NCI-H1092 treated with DMSO at 0.1 percent for 48 hours (cell line): ENCODE results near the gene E2F2.
A peak's percentile ranks its signal among the peaks of the same experiment; 100 is the strongest.
"Not testable (repeated sequence)": the region's sequence is repeated elsewhere in the genome, so short reads cannot be mapped to it uniquely, and the experiment has no call there.

Experiments used
- DNase-seq: peaks from one replicate; lab custom pipeline; 2025; lab: John Stamatoyannopoulos, UW

E2F2 gene

DNA sequence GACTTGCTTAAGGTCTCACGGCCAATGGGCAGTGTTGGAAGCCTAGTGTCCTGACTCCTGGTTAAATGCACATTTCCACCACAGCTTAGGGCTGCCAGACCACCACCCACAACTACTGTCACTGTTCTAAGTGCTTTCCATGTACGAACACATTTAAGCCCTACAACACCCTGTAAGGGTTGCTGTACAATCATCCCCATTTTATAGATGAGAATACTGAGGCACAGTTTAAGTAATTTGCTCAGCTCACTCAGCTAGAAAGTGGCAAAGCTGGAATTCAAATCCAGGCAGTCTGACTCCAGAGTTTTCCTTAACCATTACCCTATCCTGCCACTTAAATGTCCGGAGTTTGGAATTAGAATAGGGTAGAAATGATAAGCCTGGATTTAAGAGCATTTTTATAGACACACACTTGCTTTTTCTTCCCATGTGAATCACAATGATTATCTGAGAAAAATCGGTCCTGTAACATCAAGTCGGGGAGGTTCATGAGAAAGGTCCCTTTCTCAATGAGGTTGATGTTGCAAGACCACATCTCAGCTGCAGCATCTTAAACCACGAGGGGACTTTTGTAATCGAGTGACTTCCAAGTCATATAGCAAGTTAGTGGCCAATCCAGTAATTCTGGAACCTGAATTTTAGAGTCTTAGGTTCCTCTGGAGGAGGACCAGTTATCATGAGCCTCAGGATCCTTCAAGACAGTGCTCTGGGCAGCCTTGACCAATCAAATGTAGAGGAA, 8.6 kb downstream of the E2F2 start:
- no peak for DNase-seq

DNA sequence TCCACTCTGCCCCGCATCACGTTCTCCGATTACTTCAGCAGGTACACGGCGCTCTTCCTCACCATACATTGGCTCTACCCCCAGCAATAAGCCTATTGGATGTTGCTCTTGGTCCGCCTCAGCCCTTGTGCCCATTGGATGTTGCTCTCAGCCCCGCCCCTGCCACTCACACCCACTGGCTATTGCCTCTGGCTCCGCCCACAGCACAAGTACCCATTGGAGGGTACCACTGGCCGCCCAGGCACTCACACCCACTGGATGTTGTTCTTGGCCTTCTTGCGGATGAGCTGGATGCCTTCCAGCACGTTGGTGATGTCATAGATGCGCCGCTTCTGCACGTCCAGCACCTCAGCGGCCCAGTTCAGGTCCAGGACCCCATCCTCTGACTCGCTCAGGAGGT, 9.4 kb downstream of the E2F2 start:
- no peak for DNase-seq

DNA sequence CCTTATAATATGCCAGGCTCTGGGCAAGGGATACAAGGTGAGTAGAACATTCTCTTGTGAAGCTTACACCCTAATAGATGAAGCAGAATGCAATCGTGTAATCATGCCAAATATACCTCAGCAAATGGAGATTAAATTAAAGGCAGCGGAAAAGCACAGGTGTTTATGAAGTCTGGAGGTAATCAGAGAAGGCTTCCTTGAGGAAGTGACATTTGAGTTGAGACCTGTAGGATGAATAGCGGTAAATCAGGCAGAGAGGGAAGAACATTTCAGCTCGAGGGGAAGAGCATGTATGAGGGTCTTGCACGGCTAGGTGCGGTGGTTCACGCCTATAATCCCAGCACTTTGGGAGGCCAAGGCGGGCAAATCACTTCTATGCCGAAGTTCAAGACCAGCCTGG, 13.5 kb downstream of the E2F2 start:
- no peak for DNase-seq

DNA sequence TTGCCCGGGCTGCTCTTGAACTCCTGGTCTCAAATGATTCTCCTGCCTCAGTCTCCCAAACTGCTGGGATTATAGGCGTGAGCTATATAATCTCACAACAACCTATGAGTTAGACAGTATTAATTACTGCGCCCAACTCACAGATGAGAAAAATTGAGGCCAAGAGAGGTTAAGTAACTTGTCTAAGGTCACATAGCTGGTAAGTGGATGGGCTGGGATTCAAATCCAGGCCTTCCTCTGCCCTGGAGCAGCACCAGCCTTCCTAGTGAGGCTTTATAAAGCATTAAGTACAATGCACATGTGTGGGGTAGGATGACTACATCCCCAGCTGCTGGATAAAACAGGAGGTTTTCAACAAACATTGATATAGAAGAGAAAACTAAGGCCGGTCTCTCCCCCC, 15.1 kb downstream of the E2F2 start:
- no peak for DNase-seq

DNA sequence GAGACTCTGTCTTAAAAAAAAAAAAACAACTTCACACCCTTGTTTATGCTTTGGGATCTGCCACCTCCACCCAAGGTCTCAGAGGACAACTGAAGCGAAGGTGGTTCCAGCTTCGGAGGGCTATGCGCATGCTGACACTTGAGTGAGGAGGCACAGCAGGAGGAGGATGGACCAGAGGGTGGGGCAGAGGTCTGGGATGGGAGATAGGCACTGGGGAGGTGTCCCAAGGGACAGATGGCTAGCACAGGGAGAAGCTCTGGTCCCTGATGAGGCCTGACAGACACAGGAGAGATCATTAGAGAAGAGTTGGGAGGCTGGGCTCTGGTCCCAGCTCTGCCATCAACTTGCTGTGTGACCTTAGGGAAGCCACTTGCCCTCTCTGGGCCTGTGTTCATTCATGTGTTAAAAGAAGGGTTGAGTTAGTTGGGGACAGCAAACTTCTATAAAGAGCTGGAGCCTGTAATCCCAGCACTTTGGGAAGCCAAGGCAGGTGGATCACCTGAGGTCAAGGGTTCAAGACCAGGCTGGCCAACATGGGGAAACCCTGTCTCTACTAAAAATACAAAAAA, 16.8 kb downstream of the E2F2 start:
- no peak for DNase-seq

DNA sequence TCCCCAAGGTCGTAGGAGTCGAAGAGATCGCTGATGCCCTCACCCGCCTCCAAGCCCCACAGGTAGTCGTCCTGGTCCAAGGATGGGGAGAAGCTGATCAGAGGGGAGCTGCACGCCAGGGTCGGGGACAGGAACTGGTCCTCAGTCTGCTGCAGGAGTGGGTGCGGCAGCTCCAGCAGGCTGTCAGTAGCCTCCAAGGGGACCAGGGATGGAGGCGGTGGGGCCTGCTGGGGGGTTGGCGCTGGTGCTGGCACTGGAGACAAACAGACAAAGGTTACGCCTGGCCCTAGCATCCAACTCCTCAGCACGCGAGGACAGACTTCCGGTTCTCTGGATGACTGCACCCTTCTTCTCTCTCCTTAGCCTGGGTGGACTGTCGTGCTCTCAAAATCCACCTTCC, 21.1 kb downstream of the E2F2 start:
- DNase-seq = no peak

DNA sequence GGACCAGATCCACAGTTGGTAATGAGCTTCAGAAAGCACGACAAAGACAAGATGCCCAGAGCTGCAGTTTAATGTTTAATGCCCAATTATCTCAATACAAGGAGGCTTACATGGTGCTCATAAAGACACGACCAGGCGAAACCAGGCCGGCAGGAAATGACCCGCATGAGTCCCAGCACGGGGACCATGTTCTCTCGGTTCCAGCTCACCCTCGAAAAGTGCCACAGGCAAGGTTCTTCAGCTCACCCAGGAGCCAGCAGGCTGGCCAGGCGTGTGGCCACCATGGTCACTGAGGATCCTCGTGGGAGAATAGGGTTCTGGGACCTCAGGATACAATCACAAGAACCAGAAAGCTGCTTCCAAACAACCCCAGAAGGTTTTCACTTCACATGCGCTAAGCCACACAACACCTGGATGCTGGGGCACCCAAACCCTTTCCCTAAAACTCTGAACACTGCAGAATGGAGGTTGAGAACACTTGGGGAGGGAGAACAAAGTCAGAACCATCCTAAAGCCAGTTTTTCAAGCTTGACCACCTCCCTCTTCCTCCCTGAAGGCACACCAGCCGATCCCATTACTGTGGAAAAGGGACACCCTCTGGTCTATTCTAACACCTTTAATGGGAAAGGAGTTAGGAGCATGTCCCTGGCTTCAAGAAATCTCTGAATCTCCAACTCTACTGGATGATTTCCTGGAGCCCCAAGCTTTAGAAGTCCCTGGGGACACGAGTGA, 24.5 kb downstream of the E2F2 start:
- DNase-seq = no peak

DNA sequence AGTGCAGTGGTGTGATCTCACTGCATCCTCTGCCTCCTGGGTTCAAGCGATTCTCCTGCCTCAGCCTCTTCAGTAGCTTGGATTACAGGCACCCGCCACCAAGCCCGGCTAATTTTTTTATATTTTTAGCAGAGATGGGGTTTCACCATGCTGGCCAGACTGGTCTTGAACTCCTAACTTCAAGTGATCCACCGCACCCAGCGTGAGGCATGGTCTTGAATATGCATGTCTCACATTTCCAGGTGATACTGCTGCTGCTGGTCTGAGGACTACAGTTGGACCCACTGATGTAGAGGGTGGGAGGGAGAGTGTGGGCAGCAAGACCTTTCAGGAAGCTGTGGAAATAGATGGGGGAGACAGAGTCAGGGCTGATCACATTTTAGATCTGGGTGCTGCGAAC, 25.2 kb downstream of the E2F2 start:
- no peak for DNase-seq

DNA sequence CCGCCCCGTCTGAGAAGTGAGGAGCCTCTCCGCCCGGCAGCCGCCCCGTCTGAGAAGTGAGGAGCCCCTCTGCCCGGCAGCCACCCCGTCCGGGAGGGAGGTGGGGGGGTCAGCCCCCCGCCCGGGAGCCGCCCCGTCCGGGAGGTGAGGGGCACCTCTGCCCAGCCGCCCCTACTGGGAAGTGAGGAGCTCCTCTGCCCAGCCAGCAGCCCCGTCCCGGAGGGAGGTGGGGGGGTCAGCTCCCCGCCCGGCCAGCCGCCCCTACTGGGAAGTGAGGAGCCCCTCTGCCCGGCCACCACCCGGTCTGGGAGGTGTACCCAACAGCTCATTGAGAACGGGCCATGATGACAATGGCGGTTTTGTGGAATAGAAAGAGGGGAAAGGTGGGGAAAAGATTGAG, 26.9 kb downstream of the E2F2 start:
- not testable (repeated sequence) for DNase-seq

DNA sequence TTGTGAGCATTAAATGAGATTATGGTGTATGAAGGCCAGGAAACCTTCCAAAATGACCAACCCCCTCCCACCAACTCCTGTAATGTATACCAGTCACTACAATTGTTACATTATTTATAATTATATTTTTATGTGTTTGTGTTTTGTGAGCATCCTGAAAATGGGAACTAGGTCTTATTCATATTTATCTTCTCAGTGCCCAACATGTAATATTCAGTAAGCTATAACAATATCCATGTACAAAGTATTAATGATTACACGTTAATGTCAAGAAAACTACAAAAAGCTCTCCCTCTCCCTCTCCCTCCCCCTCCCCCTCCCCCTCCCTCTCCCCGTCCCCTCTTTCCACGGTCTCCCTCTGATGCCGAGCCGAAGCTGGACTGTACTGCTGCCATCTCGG, 28.1 kb downstream of the E2F2 start:
- DNase-seq = no peak

DNA sequence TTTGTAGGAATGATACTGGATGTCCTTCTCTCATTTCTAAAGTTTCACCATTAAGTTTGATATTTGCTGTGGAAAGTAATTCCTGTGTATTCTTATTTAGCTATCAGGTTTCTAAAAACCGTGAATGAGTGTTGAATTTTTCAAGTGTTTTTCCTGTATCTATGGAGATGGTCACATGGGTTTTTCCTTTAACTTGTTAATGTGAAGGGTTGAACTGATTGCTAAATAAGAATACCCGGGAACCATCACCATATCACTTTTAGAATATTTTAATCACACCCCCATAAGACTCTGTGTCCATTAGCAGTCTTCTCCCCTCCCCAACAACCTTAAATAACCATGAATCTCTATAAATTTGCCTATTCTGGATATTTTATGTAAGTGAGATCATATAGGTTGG, 30.6 kb downstream of the E2F2 start:
- no peak for DNase-seq

DNA sequence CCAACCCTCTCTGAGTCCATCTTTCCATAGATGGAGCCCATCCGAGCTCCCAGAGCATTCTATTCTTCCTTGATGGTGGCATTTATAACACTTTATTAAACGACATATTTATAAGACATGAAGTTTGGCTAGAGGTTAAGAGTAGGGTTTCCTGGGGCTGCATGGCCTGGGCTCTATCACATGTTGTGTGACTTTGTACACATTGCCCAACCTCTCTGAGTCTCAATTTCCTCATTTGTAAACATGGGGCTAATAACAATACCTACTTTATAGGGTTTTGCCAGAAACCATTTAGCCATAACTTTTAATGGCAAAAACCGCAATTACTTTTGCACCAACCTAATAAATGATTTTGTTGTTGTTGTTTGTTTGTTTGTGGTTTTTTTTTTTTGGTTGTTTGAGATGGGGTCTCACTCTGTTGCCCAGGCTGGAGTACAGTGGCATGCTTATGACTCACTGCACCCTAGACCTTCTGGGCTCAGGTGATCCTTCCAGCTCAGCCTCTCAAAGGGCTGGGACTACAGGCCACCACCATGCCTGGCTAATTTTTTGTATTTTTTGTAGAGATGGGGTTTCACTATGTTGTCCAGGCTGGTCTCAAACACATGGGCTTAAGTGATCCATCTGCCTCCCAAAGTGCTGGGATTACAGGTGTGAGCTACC, 33.1 kb downstream of the E2F2 start:
- no peak for DNase-seq

DNA sequence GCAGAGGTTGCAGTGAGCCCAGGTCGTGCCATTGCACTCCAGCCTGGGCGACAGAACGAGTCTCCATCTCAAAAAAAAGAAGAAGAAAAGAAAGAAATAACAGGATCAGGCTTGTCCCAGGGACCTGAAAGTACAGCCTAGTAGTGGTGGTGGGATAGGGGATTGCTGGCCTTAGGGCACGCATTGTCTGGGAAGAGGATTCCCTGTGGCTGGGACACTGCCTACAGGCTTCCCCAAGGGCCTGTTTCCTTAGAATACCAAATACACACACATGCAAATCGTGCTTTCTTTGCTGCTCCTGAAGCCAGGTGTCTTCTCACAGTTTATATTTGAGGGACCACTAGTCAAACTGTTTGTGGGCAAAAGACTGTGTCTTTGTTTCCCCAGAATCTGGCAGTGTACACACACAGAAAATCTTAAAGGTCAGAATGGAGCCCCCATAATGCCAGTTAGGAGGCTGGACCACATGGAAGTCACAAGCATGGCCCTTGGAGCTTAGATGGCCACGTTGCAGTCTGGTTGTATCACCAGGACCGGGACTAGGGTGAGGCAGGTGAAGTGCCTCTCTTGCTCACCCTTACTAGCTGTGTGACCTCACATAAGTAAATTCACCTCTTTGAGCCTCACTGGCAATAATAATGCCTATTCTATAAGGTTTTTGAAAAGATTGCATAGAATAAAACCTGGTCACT, 34.4 kb downstream of the E2F2 start:
- no peak for DNase-seq

DNA sequence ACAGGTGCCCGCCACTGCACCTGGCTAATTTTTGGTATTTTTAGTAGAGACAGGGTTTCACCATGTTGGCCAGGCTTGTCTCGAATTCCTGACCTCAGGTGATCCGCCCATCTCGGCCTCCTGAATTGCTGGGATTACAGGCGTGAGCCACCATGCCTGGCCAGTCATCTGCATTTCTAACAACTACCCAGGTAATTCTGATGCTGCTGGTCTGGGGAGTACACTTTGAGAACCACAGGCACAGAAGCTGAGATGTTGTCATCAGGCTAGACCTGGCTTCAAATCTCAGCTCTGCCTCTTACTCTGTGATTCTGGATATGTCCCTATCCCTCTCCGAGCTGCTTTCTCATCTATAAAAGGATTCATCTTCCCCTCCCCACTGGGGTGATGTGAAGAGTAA, 36.2 kb downstream of the E2F2 start:
- DNase-seq = not testable (repeated sequence)

DNA sequence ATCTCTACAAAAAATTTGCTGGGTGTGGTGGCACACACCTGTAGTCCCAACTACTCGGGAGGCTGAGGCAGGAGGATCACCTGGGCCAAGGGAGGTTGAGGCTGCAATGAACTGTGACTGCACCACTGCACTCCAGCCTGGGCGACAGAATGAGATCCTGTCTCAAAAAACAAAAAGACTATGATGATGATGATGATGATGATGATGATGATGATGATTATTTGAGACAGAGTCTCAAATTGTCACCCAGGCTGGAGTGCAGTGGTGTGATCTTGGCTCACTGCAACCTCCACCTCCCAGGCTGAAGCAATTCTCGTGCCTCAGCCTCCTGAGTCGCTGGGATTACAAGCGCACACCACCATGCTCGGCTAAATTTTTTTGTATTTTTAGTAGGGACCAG, 38.3 kb downstream of the E2F2 start:
- not testable (repeated sequence) for DNase-seq

DNA sequence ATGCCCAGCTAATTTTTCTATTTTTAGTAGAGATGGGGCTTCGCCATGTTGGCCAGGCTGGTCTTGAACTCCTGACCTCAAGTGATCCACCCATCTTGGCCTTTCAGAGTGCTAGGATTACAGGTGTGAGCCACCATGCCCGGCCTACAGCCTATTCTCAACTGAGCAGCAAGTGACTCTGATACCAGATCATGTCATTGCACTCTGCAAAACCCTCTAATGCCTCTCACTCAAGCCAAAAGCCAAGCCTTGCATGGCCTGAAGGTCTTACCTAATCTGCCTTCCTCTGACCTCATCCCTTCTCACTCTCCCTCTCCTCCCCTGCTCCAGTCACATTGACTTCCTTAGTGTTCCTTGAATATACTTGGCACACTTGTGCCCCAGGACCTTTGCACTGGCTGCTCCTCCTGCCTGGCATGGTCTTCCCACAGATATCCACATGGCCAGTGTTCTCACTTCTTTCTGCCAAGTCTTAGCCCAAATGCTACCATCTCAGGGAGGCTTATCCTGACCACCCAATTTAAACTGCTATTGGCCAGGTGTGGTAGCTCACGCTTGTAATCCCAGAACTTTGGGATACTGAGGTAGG, 38.8 kb downstream of the E2F2 start:
- DNase-seq = no peak

DNA sequence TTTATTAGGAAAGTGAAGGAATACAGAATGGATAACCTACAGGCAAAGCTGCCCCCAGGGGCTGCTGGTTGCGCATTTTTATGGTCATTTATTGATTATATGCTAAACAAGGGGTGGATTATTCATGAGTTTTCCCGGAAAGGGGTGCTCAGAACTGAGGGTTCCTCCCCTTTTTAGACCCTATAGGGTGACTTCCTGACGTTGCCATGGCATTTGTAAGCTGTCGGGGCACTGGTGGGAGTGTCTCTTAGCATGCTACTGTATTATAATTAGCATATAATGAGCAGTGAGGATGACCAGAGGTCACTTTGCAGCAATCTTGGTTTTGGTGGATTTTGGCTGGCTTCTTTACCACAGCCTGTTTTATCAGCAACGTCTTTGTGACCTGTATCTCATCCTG, 41.2 kb downstream of the E2F2 start:
- no peak for DNase-seq

DNA sequence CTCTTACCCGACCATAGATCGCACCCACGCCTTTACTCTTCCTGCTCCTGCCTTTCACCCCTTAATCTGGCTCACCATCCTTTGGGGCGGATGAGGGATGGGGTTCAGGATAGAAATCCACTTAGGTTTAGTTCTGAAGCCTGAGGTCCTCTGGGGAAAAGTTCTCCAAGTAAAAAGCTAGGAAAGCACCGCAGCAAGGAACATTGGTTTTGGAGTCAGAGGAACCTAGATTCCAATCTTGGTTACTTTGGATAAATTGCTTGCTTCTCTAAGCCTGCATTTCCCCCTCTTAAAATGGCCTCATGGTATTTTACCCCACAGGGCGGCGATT, 46.1 kb downstream of the E2F2 start:
- DNase-seq = no peak

DNA sequence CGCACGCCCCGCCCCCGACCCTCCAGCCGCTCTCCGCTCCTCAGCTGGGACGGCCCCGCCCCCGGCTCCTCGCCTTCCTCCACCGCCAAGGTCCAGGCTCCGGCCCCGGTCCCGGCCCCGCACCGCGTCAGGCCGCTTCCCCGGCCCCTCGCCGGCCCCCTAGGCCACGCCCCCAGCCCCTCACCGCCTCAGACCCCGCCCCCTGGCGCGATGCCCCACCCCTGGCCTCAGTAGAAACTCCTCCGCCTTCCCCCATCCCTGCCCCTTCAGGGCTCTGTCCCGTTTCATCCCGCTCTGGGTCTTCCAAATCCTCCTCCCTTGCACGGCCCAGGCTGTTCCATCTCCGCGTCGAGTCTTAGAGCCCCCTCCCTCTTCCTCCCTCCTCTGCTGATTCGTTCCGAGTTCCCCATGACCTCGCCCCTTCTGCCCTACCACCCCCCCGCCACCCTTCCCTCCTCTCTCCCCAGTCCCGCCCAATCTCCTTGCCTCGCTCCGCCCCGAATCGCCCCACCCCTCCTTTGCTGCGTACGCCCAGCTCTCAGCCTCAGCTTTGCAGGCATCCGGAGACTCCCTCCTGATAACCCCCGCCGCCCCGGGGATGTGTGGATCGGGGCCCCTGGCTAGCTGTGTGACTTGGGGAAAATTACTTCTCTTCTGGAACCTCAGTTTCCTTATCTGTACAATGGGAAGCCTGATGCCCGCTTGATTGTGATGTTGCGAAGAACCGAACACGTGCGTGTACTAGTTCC, 46.6 kb downstream of the E2F2 start:
- DNase-seq = peak; percentile 47

DNA sequence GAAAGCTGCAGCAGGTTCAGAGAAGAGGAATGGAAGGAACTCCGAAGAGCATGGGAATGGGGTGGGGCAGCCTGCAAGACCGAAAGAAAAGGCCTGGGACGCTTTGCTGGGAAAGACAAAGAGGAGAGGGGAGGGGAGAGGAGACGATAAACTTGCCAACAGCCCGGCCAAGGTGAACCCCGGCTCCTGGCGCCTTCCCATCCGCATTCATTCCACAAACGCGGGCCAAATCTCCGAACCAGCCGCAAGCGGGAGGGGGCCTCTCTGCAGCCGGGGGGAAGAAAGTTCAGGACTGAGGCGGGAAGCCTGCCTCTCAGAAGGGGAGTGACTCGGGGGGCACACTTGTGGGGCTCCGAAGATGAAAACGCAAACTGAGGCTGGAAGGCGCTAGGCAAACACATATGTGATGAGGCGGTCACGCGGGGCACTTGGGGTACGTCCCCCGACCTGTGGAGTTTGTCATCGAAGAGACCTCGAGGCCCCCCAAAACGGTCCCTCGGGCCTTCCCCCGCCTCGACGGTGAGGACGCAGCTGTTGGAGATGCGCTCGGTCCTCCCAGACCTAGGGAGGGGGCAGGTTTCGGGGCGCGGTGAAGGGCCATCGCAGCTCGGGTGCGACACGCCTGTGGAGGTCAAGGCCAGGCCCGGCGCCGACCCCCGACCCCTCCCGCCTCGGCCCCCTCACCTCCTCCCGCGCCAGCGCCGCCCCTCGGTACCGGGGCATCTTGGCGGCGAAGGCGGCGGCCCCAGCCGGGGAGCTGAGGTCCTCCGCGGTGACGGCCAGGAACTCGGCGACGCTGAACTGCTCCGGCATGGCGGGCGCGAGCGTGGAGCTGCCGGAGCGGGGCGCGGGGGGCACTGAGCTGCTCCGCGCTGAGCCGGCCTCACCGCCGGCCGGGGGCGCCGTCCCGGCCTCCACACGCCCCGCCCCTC, 47.4 kb downstream of the E2F2 start, which contains the start of gene ASAP3:
TSS of gene ASAP3 (minus strand) at position 859 of the 932 bp plus-strand sequence. CDS start at position 813, 46 bp downstream.
- no peak for DNase-seq
